Sigmoid colon (tissue), 3 donors: ENCODE data around the gene WFIKKN2.

Source experiments
- POLR2A ChIP-seq, 2 donors: fragments of 450-650 bp; IDR thresholded peaks; one replicate each; pipeline ENCODE4 v1.6.1; 2016; ENCODE audit warnings: antibody characterized with exemption in 2 of 2, mild to moderate bottlenecking in 2 of 2, moderate library complexity in 2 of 2
- TF ChIP-seq, protein P1 (sequence below), 4 experiments: fragments of 450-650 bp in 3 of 4; fragments of 200-600 bp in 1 of 4; IDR thresholded peaks; one replicate each; pipeline ENCODE4 v1.5.1; 2016 to 2019; ENCODE audit warnings: antibody characterized with exemption in 4 of 4, mild to moderate bottlenecking in 3 of 4, moderate library complexity in 2 of 4

DNA sequence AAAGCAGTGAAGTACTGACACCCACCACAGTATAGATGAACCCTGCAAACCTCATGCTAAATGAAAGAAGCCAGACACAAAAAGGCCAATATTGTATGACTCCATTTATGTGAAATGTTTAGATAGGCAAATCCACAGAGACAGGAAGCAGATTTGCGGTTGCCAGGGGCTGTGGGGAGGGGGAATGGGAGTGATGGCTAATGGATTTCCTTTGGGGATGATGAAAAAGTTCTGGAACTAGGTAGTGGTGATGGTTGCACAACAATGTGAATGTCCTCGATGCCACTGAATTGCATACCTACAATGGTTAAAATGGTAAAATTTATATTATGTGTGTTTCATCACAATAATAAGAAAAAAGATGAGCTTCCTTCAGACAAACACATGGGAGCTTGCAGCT lies 28.4 kb upstream of the WFIKKN2 start:
- TF ChIP-seq POLR2A (IDR thresholded peaks at IDR 0.05), result no peak
- TF ChIP-seq, protein P1, sequence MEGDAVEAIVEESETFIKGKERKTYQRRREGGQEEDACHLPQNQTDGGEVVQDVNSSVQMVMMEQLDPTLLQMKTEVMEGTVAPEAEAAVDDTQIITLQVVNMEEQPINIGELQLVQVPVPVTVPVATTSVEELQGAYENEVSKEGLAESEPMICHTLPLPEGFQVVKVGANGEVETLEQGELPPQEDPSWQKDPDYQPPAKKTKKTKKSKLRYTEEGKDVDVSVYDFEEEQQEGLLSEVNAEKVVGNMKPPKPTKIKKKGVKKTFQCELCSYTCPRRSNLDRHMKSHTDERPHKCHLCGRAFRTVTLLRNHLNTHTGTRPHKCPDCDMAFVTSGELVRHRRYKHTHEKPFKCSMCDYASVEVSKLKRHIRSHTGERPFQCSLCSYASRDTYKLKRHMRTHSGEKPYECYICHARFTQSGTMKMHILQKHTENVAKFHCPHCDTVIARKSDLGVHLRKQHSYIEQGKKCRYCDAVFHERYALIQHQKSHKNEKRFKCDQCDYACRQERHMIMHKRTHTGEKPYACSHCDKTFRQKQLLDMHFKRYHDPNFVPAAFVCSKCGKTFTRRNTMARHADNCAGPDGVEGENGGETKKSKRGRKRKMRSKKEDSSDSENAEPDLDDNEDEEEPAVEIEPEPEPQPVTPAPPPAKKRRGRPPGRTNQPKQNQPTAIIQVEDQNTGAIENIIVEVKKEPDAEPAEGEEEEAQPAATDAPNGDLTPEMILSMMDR (IDR thresholded peaks at IDR 0.05), result no peak
